KMS-11 (cell line): ENCODE measurements around the gene CALHM1.

ENCODE experiments used
- H2AFZ ChIP-seq: fragments of 200-600 bp; sonication (generic); 2 replicates; pipeline ENCODE4 v1.6.1; 2016; ENCODE audit warnings: antibody characterized with exemption, mixed run types, low read depth
- H3K27ac ChIP-seq: fragments of 200-600 bp; sonication (generic); 2 replicates; pipeline ENCODE4 v1.6.1; 2016; ENCODE audit warnings: mild to moderate bottlenecking, mixed run types
- H3K27me3 ChIP-seq: fragments of 200-600 bp; sonication (generic); 2 replicates; pipeline ENCODE4 v1.6.1; 2017; ENCODE audit warnings: mild to moderate bottlenecking, low read depth, mixed run types, moderate library complexity; ENCODE audit not compliant: insufficient read depth
- H3K36me3 ChIP-seq: fragments of 200-600 bp; sonication (generic); 2 replicates; pipeline ENCODE4 v1.6.1; 2017; ENCODE audit warnings: mild to moderate bottlenecking, mixed run types; ENCODE audit not compliant: insufficient read depth
- H3K4me1 ChIP-seq: fragments of 200-600 bp; sonication (generic); 2 replicates; pipeline ENCODE4 v1.6.1; 2016; ENCODE audit warnings: mild to moderate bottlenecking, low read depth, mixed run types; ENCODE audit not compliant: poor library complexity, severe bottlenecking
- H3K4me2 ChIP-seq: fragments of 200-600 bp; sonication (generic); 2 replicates; pipeline ENCODE4 v1.7.0; 2016; ENCODE audit warnings: mild to moderate bottlenecking, mixed run types
- H3K4me3 ChIP-seq: fragments of 200-600 bp; sonication (generic); IDR thresholded peaks from 2 replicates; pipeline ENCODE4 v1.6.1; 2017; ENCODE audit warnings: low read depth, low read length, mixed read lengths; ENCODE audit not compliant: insufficient read depth
- H3K79me2 ChIP-seq: fragments of 200-600 bp; sonication (generic); 2 replicates; pipeline ENCODE4 v1.6.1; 2016; ENCODE audit warnings: low read depth, mixed run types; ENCODE audit not compliant: insufficient read depth
- H3K9ac ChIP-seq: fragments of 200-600 bp; sonication (generic); 2 replicates; pipeline ENCODE4 v1.6.1; 2016; ENCODE audit warnings: mild to moderate bottlenecking, mixed run types
- H4K20me1 ChIP-seq: fragments of 200-600 bp; sonication (generic); 2 replicates; pipeline ENCODE4 v1.6.1; 2016; ENCODE audit warnings: mild to moderate bottlenecking, mixed run types; ENCODE audit not compliant: insufficient read depth
- CTCF ChIP-seq: fragments of 200-600 bp; sonication (generic); conservative IDR thresholded peaks from 2 replicates; pipeline ENCODE4 v1.6.1; 2017; ENCODE audit warnings: low read depth, mild to moderate bottlenecking, antibody characterized with exemption, low read length, moderate library complexity, mixed read lengths

CALHM1 gene

GRCh38 chr10:103415581-103415980, 43.1 kb downstream of the CALHM1 start:
- no peaks in the 10 kb centered on the region for H3K4me1 ChIP-seq
- H3K36me3 ChIP-seq = peaks cover 27% of the 10 kb centered on the region; the same call in 1 of the 2 replicates

GRCh38 chr10:103413564-103413963, 45.1 kb downstream of the CALHM1 start:
- Histone ChIP-seq H3K9ac (no peak overlapping the region), H3K27ac (no peak overlapping the region), H3K27me3 (no peaks in the 10 kb centered on the region), H3K79me2 (no peaks in the 10 kb centered on the region), H4K20me1 (no peaks in the 10 kb centered on the region; the same call in 1 of the 2 replicates), H3K4me2 (no peak overlapping the region), H3K36me3 (peaks cover 24% of the 10 kb centered on the region; the same call in 1 of the 2 replicates), H3K4me1 (peaks cover 16% of the 10 kb centered on the region), H3K4me3 (no peak overlapping the region), H2AFZ (no peak overlapping the region)
- TF ChIP-seq CTCF = no peak

More at GRCh38 chr10:103415581-103415980, 43.1 kb downstream of the CALHM1 start:
- no peak for TF ChIP-seq CTCF
- Histone ChIP-seq H3K79me2 (no peaks in the 10 kb centered on the region), H3K4me2 (no peak overlapping the region), H3K9ac (no peak overlapping the region), H3K4me3 (no peak overlapping the region), H3K27ac (no peak overlapping the region), H4K20me1 (no peaks in the 10 kb centered on the region), H3K27me3 (no peaks in the 10 kb centered on the region), H2AFZ (no peak overlapping the region)
